Sigmoid colon (tissue), 7 donors: ENCODE results near the gene TMEM254. TPM values are rescaled to one million over a fixed set of nuclear protein-coding genes. Genes with fewer than 3 reads are reported as not detected.

Experiments
- DNase-seq: peaks from one replicate; pipeline ENCODE4 v3.0.0-alpha.2; 2019
- H3K27ac ChIP-seq, 4 donors: fragments of 200-600 bp; sonication (generic); one replicate each; pipeline ENCODE4 v1.5.1; 2016 to 2019; ENCODE audit warnings: mild to moderate bottlenecking in 1 of 4
- H3K27me3 ChIP-seq, 3 donors: fragments of 200-600 bp; sonication (generic); one replicate each; pipeline ENCODE4 v1.5.1; 2019; ENCODE audit warnings: mild to moderate bottlenecking in 1 of 3
- H3K36me3 ChIP-seq, 4 donors: fragments of 200-600 bp; sonication (generic); one replicate each; pipeline ENCODE4 v1.5.1; 2016 to 2019
- H3K4me1 ChIP-seq, 4 donors: fragments of 200-600 bp; sonication (generic); one replicate each; pipeline ENCODE4 v1.5.1; 2017 to 2019
- H3K4me3 ChIP-seq, 4 donors: fragments of 200-600 bp; sonication (generic); one replicate each; pipeline ENCODE4 v1.5.1; 2017 to 2019; ENCODE audit warnings: mild to moderate bottlenecking in 2 of 4, moderate library complexity in 1 of 4
- H3K9me3 ChIP-seq, 4 donors: fragments of 200-600 bp in 3 of 4; sonication (generic) in 3 of 4; one replicate each; pipeline versions ENCODE4 v1.5.1 to v1.6.1; 2013 to 2019
- CTCF ChIP-seq, 4 experiments: fragments of 450-650 bp in 3 of 4; fragments of 200-600 bp in 1 of 4; IDR thresholded peaks; one replicate each; pipeline ENCODE4 v1.5.1; 2016 to 2019; ENCODE audit warnings: antibody characterized with exemption in 4 of 4, mild to moderate bottlenecking in 3 of 4, moderate library complexity in 2 of 4
- EP300 ChIP-seq, 4 donors: sonication (generic); formaldehyde crosslinking; IDR thresholded peaks; one replicate each; pipeline ENCODE4 v1.6.1; 2017; ENCODE audit warnings: antibody characterized with exemption in 4 of 4
- POLR2A ChIP-seq, 2 donors: fragments of 450-650 bp; IDR thresholded peaks; one replicate each; pipeline ENCODE4 v1.6.1; 2016; ENCODE audit warnings: antibody characterized with exemption in 2 of 2, mild to moderate bottlenecking in 2 of 2, moderate library complexity in 2 of 2
- POLR2AphosphoS5 ChIP-seq, 4 donors: sonication (generic); formaldehyde crosslinking; IDR thresholded peaks; one replicate each; pipeline ENCODE4 v1.6.1; 2017; ENCODE audit warnings: antibody characterized with exemption in 4 of 4
- WGBS, 2 donors: extraction: QIAGEN DNeasy Blood & Tissue Kit; methylation state at CpG; one replicate each; pipeline ENCODE4 v1.1.7; 2013; 5-methylcytosine and 5-hydroxymethylcytosine counted together
- intact Hi-C: fragments of 100-400 bp; cut with DNase I; formaldehyde crosslinking; loops from one replicate; pipeline ENCODE4 v1.15.1; 2023
- polyA plus RNA-seq, 3 donors: library from polyadenylated mRNA; stranded (reverse); fragments of 200-250 nt; gene quantifications; one replicate each; pipeline ENCODE4 v1.2.3, GENCODE V29; 2013
- total RNA-seq, 4 donors: library from RNA; depleted of rRNA; stranded (reverse); fragments of >200 nt; gene quantifications; one replicate each; pipeline ENCODE4 v1.1.0, GENCODE V29; 2016
- donor health status: healthy with polysubstance abuse.
- donor health status: Bipolar disorder and iron deficiency.
- donor health status: healthy.

TMEM254 gene
- total and polyA plus RNA-seq, 7 donors, result 11.4 to 18.0 (median 13.6) TPM

DNA sequence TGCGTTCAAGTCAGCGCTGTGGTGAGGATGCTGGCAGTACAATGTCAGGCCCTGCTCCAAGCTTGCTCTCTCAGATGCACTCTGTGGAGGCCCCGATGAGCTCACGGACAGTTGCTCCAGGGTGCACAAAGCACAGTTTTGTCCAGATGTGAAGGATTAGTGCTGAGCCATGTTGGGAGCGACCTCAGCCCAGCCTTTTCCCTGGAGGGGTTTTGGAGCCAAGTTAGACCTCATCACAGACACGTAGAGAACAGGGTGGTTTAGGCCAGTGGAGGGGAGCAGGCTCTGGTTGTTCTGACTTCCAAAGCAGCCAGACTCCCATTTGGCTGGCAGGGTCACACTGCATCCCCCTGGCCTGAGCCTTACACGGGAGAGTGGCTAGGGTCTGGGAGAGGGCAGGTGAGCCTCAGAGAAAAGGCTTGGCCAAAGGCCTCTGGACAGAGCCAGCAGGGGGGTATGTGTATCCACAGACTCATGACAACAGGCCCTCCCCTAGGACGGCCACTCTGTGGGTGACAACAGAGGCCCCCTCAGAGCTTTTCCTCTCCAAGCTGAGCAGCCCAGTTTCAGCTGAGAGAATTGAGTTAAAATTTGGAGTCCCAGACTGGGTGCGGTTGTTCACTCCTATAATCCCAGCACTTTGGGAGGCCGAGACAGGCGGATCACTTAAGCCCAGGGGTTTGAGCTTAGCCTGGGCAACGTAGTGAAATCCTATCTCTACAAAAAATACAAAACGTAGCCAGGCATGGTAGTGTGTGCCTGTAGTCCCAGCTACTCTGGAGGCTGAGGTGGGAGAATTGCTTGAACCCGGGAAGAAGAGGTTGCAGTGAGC is 58.8 kb downstream of the TMEM254 start:
- H3K27me3 ChIP-seq, result peaks cover 8 to 65% (median 43%) of the 10 kb centered on the region in 3 donors
- TF ChIP-seq POLR2A (IDR thresholded peaks at IDR 0.05) (no peak), POLR2AphosphoS5 (IDR thresholded peaks at IDR 0.05) (peak in 1 of 4 donors; percentile 15)
- DNase-seq, result peak; percentile 80
- H3K4me3 ChIP-seq, result no peak overlapping the region
- WGBS, 2 donors, result 81% methylated on average over 14 of the region's 14 CpGs
- H3K4me1 ChIP-seq, result peaks cover 0 to 18% (median 12%) of the 10 kb centered on the region in 4 donors
- peak overlapping the region; percentile 46 to 76 (median 60) for H3K27ac ChIP-seq
- no peaks in the 10 kb centered on the region for H3K36me3 ChIP-seq
- no peaks in the 10 kb centered on the region for H3K9me3 ChIP-seq
- intact Hi-C loops, result no loop called here

GRCh38 chr10:80137920-80138319 is 59.5 kb downstream of the TMEM254 start:
- Histone ChIP-seq H3K4me1 (peaks cover 0 to 11% (median 6%) of the 10 kb centered on the region in 4 donors), H3K4me3 (no peak overlapping the region), H3K27ac (peak overlapping the region; percentile 46 to 76 (median 59)), H3K9me3 (no peaks in the 10 kb centered on the region), H3K27me3 (peaks cover 3 to 58% (median 37%) of the 10 kb centered on the region in 3 donors), H3K36me3 (no peaks in the 10 kb centered on the region)
- intact Hi-C loops, result no loop called here
- 65 to 66% methylated on average over 4 of the region's 4 CpGs for WGBS, 2 donors
- TF ChIP-seq POLR2AphosphoS5 (IDR thresholded peaks at IDR 0.05) (no peak), POLR2A (IDR thresholded peaks at IDR 0.05) (no peak), CTCF (IDR thresholded peaks at IDR 0.05) (no peak), EP300 (IDR thresholded peaks at IDR 0.05) (no peak)
- no peak for DNase-seq

GRCh38 chr10:80139265-80139664 is 60.8 kb downstream of the TMEM254 start:
- Histone ChIP-seq H3K36me3 (no peaks in the 10 kb centered on the region), H3K27me3 (peaks cover 3 to 46% (median 29%) of the 10 kb centered on the region in 3 donors), H3K9me3 (no peaks in the 10 kb centered on the region), H3K27ac (no peak overlapping the region), H3K4me3 (no peak overlapping the region), H3K4me1 (peaks cover 0 to 10% (median 6%) of the 10 kb centered on the region in 4 donors)
- intact Hi-C loops, result no loop called here
- DNase-seq, result no peak
- TF ChIP-seq POLR2AphosphoS5 (IDR thresholded peaks at IDR 0.05), result no peak
- TF ChIP-seq EP300 (IDR thresholded peaks at IDR 0.05), result no peak
- TF ChIP-seq CTCF (IDR thresholded peaks at IDR 0.05), result no peak
- TF ChIP-seq POLR2A (IDR thresholded peaks at IDR 0.05), result no peak
- 83 to 87% methylated on average over 2 of the region's 2 CpGs for WGBS, 2 donors

DNA sequence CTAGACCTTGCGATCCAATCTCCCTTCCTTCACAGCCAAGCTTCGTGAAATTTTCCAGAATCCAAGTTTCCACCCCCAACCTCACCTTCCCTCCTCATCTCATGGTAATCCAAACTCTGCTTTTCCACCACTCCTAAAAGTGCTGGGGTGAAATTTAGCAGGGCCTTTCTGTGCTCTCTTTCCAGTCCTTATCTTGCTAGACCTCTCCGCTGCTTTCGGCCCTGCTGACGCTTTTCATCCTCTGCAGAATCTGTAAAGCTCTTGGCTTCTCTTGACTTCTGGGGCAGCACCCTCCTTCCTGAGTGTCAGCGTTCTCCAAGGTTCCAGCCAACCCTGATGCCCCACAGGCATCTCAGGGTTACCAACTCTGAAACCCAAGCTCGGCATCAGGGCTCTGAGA is 61.8 kb downstream of the TMEM254 start:
- intact Hi-C loops, result loop anchor here (10.0 kb wide), 1 partner anchor 765 kb away; no protein-coding TSS in a partner anchor
- H3K4me3 ChIP-seq, result no peak overlapping the region
- peaks cover 3 to 36% (median 27%) of the 10 kb centered on the region in 3 donors for H3K27me3 ChIP-seq
- TF ChIP-seq POLR2AphosphoS5 (IDR thresholded peaks at IDR 0.05) (no peak), CTCF (IDR thresholded peaks at IDR 0.05) (no peak), POLR2A (IDR thresholded peaks at IDR 0.05) (no peak), EP300 (IDR thresholded peaks at IDR 0.05) (no peak)
- DNase-seq, result no peak
- no peaks in the 10 kb centered on the region for H3K36me3 ChIP-seq
- WGBS, 2 donors, result 89 to 93% methylated on average over 7 of the region's 7 CpGs
- peaks cover 0 to 18% (median 13%) of the 10 kb centered on the region in 4 donors for H3K4me1 ChIP-seq
- H3K27ac ChIP-seq, result no peak overlapping the region
- no peaks in the 10 kb centered on the region for H3K9me3 ChIP-seq

DNA sequence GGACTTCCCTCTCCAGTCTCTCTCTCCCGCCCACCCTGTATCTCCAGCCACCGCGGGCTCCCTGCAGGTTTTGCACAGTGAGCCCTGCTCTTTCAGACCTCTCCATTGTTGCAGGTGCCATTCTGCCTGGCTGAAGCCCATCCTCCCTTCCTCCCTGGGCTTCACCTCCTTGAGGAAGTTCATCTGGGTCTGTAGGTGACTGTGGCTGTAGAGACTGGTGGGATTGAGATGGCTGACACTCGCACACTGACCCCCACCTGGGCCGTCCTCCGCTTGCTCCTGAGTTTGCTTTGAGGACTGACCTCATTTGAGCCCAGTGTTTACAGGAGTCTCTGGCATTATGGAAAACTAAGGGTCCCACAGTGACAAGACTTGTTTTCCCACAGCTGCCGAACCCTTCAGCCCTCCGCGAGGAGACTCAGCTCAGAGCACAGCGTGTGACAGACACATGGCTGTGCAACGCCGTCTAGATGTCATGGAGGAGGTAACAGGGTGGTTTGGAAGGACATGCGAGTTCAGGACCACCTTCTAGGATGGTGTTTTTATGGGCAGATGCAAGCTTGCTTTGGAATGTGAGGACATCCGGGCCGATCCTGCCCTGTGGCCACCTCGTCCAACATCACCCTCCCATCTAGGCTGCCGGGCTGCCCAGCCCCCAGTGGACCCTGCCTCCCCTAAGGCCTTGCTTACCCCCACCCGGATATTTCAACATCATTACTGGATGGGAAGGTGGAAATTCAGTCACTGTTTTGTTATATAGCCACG is 63.4 kb downstream of the TMEM254 start:
- peaks cover 0 to 20% (median 17%) of the 10 kb centered on the region in 3 donors for H3K27me3 ChIP-seq
- H3K36me3 ChIP-seq, result no peaks in the 10 kb centered on the region
- no peak overlapping the region for H3K27ac ChIP-seq
- H3K9me3 ChIP-seq, result no peaks in the 10 kb centered on the region
- H3K4me1 ChIP-seq, result peaks cover 0 to 18% (median 13%) of the 10 kb centered on the region in 4 donors
- intact Hi-C loops, result loop anchor here (10.0 kb wide), 1 partner anchor 767 kb away; no protein-coding TSS in a partner anchor
- no peak overlapping the region for H3K4me3 ChIP-seq
- DNase-seq, result no peak
- no peak for TF ChIP-seq POLR2A (IDR thresholded peaks at IDR 0.05)
- WGBS, 2 donors, result 33 to 72% methylated on average over 19 of the region's 19 CpGs

Other genes with a start within 250 kb of the TMEM254 start
- 1 to 10 TPM in 2 of 4 donors, not detected in 2; 1.1 to 3.4 TPM for gene SFTPD, start 129.6 kb upstream of the TMEM254 start, total RNA-seq
- gene SFTPD, start 129.6 kb upstream of the TMEM254 start, polyA plus RNA-seq, result under 1 TPM in 1 of 3 donors, not detected in 2; 0.28 TPM
- gene PLAC9, start 54.1 kb downstream of the TMEM254 start, total RNA-seq, result 10 to 100 TPM in 2 of 4 donors, 1 to 10 TPM in 2; 5.1 to 20.8 (median 13.6) TPM
- 10 to 100 TPM in 1 of 3 donors, 1 to 10 TPM in 2; 1.2 to 23.4 (median 6.9) TPM for gene PLAC9, start 54.1 kb downstream of the TMEM254 start, polyA plus RNA-seq
- gene ANXA11, start 126.9 kb downstream of the TMEM254 start, total RNA-seq, result 100 to 1,000 TPM in 1 of 4 donors, 10 to 100 TPM in 3; 63.2 to 109 (median 75.7) TPM
- gene ANXA11, start 126.9 kb downstream of the TMEM254 start, polyA plus RNA-seq, result 100 to 1,000 TPM; 170 to 323 (median 199) TPM
- not detected for gene MAT1A, start 211.0 kb downstream of the TMEM254 start, total RNA-seq
- under 1 TPM in 2 of 3 donors, not detected in 1; 0.23 to 0.31 TPM for gene MAT1A, start 211.0 kb downstream of the TMEM254 start, polyA plus RNA-seq